Caco-2 (cell line): Measurements from ENCODE around the gene HEPACAM. TPM values are rescaled to one million over a fixed set of nuclear protein-coding genes. Genes with fewer than 3 reads are reported as not detected.

Experiments
- BruUV-seq: library from RNA; stranded (reverse); fragments of 400-500 nt; replicated peaks from 2 replicates; lab custom pipeline; 2021; lab: Mats Ljungman, UMichigan
- CTCF ChIA-PET: fragments of 300-600 bp; sonication (Branson Sonifier 250); formaldehyde crosslinking; loops from one replicate; lab custom pipeline; 2022; ENCODE audit warnings: antibody characterized with exemption; lab: Charles Lee
- POLR2A ChIA-PET: fragments of 300-600 bp; sonication (Branson Sonifier 250); formaldehyde crosslinking; loops from one replicate; lab custom pipeline; 2022; ENCODE audit warnings: antibody characterized with exemption; lab: Charles Lee
- DNase-seq, 2 experiments: peaks; one replicate each; pipeline versions ENCODE4 v3.0.0 to v3.0.0-alpha.2; 2020 to 2022
- H3K27me3 ChIP-seq: replicated peaks from 2 replicates; pipeline ENCODE4 v1.6.0; 2011; ENCODE audit warnings: low read length; ENCODE audit not compliant: control insufficient read depth, insufficient read depth
- H3K36me3 ChIP-seq: 2 replicates; pipeline ENCODE4 v1.5.1; 2011; ENCODE audit warnings: low read length; ENCODE audit not compliant: control insufficient read depth, insufficient read depth
- H3K4me1 ChIP-seq: fragments of 250-450 bp; sonication (Bioruptor Pico); 2 replicates; pipeline ENCODE4 v1.5.1; 2020; ENCODE audit warnings: mild to moderate bottlenecking
- H3K4me3 ChIP-seq: 2 replicates; pipeline ENCODE4 v1.5.1; 2011; ENCODE audit warnings: low read depth, mild to moderate bottlenecking, control low read depth, low read length
- H3K9me3 ChIP-seq: fragments of 250-450 bp; sonication (Bioruptor Pico); 2 replicates; pipeline ENCODE4 v1.5.1; 2020; ENCODE audit warnings: mild to moderate bottlenecking, moderate library complexity
- H3K27ac Mint-ChIP-seq: one replicate; pipeline ENCODE4 v1.8.0; 2022; ENCODE audit warnings: mixed read lengths; ENCODE audit not compliant: unreplicated experiment
- H3K27me3 Mint-ChIP-seq: one replicate; pipeline ENCODE4 v1.8.0; 2022; ENCODE audit warnings: mixed read lengths; ENCODE audit not compliant: insufficient read depth, unreplicated experiment
- H3K36me3 Mint-ChIP-seq: one replicate; pipeline ENCODE4 v1.8.0; 2022; ENCODE audit warnings: mild to moderate bottlenecking, mixed read lengths; ENCODE audit not compliant: insufficient read depth, unreplicated experiment
- H3K4me1 Mint-ChIP-seq: one replicate; pipeline ENCODE4 v1.8.0; 2022; ENCODE audit warnings: low read depth, mixed read lengths; ENCODE audit not compliant: unreplicated experiment
- H3K4me3 Mint-ChIP-seq: one replicate; pipeline ENCODE4 v1.8.0; 2022; ENCODE audit warnings: mild to moderate bottlenecking, moderate library complexity, mixed read lengths; ENCODE audit not compliant: unreplicated experiment
- H3K9me3 Mint-ChIP-seq: one replicate; pipeline ENCODE4 v1.8.0; 2022; ENCODE audit warnings: mixed read lengths; ENCODE audit not compliant: unreplicated experiment
- CTCF ChIP-seq, 2 experiments: fragments of 200-600 bp in 1 of 2; IDR thresholded peaks; 1 replicate in 1 of 2; 2 replicates in 1 of 2; pipeline versions ENCODE4 v1.5.1 to v1.8.0; 2011 to 2022; ENCODE audit warnings: antibody characterized with exemption in 1 of 2, control low read depth in 1 of 2, inconsistent platforms in 1 of 2, low read depth in 1 of 2, low read length in 1 of 2, mild to moderate bottlenecking in 1 of 2, moderate library complexity in 1 of 2; ENCODE audit not compliant: insufficient read depth in 1 of 2, severe bottlenecking in 1 of 2, unreplicated experiment in 1 of 2
- intact Hi-C: fragments of 100-400 bp; cut with micrococcal nuclease; formaldehyde crosslinking; loops from one replicate; pipeline ENCODE4 v1.10.0; 2022; ENCODE audit not compliant: unreplicated experiment
- total RNA-seq: library from RNA; stranded (reverse); gene quantifications from 2 replicates; pipeline ENCODE4 v1.2.3, GENCODE V29; 2022

Gene HEPACAM
- total RNA-seq, 1 experiment from 2014 or later, result 0.11 TPM

DNA sequence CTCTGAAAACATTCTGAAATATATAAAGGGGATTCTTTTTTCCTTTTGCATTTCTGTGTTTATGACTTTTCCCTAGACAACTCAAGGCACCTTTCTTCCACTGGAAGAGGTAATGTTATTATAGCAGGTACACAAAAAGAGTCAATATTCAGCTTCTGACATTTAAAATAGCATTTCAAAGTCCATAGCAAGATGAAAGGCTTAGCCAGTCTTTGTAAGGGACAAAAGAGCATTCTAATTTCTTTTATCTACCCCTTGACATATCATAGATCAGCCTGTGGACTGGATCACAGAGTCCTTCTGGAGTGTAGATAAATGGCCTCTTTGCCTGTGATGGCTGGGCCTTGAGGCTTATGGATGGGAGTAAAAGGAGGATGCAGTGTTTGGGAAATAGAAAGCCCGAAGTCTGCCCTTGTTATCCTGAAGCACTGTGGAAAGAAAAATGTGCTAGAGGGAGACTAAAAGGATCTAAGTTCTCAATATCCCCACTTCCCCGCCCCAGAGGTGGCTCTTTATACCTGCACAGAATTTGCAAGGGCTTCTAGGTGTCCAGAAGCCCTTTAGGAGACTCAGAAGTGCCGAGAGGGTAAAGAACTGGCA lies 1.6 kb upstream of the HEPACAM start:
- no peaks in the 10 kb centered on the region for H3K4me1 Mint-ChIP-seq
- H3K27ac Mint-ChIP-seq, result no peak overlapping the region
- no peaks in the 10 kb centered on the region for H3K36me3 ChIP-seq
- no peaks in the 10 kb centered on the region for H3K9me3 Mint-ChIP-seq
- H3K4me3 Mint-ChIP-seq, result no peak overlapping the region
- intact Hi-C loops, result no loop called here
- H3K36me3 Mint-ChIP-seq, result no peaks in the 10 kb centered on the region
- no peaks in the 10 kb centered on the region for H3K27me3 ChIP-seq
- no peak for DNase-seq
- TF ChIP-seq CTCF (IDR thresholded peaks at IDR 0.05; ENCODE audit: insufficient read depth in 1 of 2, low read depth in 1 of 2, low read length in 1 of 2, severe bottlenecking in 1 of 2, unreplicated experiment in 1 of 2), result no peak
- POLR2A ChIA-PET, result no interaction called here
- CTCF ChIA-PET, result interaction anchor here (1.3 kb wide), 1 partner anchor 61 kb away, joined by 3 read pairs; no protein-coding TSS in a partner anchor
- no peak overlapping the region for H3K4me3 ChIP-seq
- no TSS peak for BruUV-seq
- peaks cover 13% of the 10 kb centered on the region for H3K4me1 ChIP-seq
- no peaks in the 10 kb centered on the region for H3K9me3 ChIP-seq
- peaks cover 2% of the 10 kb centered on the region for H3K27me3 Mint-ChIP-seq

DNA sequence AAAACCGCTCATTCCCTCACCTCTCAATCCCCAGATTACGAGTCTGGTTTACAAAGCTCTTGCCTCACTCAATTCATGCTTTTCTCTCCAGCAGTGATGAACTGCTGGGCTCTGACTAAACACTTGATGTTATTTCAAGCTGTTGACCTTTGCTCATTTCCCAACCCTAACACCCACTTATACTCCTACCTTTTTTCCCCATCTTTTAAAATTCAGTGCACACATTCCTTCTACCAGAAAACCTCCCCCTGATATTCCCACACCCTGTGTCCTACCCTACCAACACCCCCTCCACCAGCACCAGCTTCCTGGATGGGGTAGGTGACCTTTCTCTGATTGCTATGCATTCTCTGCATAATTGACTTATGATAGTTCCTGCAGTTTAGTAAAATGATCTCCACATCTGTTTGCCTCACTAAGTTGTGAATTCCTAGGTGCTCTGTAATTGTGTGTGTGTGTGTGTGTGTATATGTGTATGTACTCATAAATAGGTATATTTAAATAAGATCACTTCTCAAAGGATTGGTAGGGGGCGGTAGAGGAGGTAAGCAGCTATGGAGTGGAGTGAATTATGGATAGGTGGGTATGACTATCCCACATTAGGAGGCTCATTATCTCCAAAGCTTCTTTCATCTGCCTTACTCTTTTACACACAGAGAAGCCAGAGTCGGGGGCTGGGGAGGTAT lies 842 bp downstream of the HEPACAM start:
- H3K27me3 ChIP-seq, result no peaks in the 10 kb centered on the region
- peaks cover 13% of the 10 kb centered on the region for H3K4me1 ChIP-seq
- intact Hi-C loops, result no loop called here
- Mint-ChIP-seq H3K27ac (no peak overlapping the region), H3K9me3 (no peaks in the 10 kb centered on the region), H3K36me3 (no peaks in the 10 kb centered on the region), H3K27me3 (peaks cover 3% of the 10 kb centered on the region), H3K4me3 (no peak overlapping the region), H3K4me1 (no peaks in the 10 kb centered on the region)
- ChIA-PET POLR2A (interaction anchor here (1.1 kb wide), 1 partner anchor 19 kb away, joined by 4 read pairs; the partner anchor contains the start of gene CCDC15), CTCF (interaction anchor here (0.5 to 1.6 kb wide), 6 partner anchors 36 to 282 kb away, joined by 3 to 14 read pairs (median 3); no protein-coding TSS in a partner anchor)
- TF ChIP-seq CTCF (IDR thresholded peaks at IDR 0.05; ENCODE audit: insufficient read depth in 1 of 2, low read depth in 1 of 2, low read length in 1 of 2, severe bottlenecking in 1 of 2, unreplicated experiment in 1 of 2), result no peak
- H3K36me3 ChIP-seq, result no peaks in the 10 kb centered on the region
- no peak overlapping the region for H3K4me3 ChIP-seq
- BruUV-seq, result no TSS peak
- peak in 1 of 2 experiments; percentile 44 for DNase-seq
- H3K9me3 ChIP-seq, result no peaks in the 10 kb centered on the region

GRCh38 chr11:124930799-124931198 lies 5.0 kb downstream of the HEPACAM start:
- Histone ChIP-seq H3K4me3 (no peak overlapping the region), H3K36me3 (no peaks in the 10 kb centered on the region), H3K4me1 (peaks cover 13% of the 10 kb centered on the region), H3K9me3 (no peaks in the 10 kb centered on the region), H3K27me3 (no peaks in the 10 kb centered on the region)
- Mint-ChIP-seq H3K9me3 (no peaks in the 10 kb centered on the region), H3K27me3 (peaks cover 7% of the 10 kb centered on the region), H3K4me3 (no peak overlapping the region), H3K36me3 (no peaks in the 10 kb centered on the region), H3K4me1 (no peaks in the 10 kb centered on the region), H3K27ac (no peak overlapping the region)
- no peak for TF ChIP-seq CTCF (IDR thresholded peaks at IDR 0.05; ENCODE audit: insufficient read depth in 1 of 2, low read depth in 1 of 2, low read length in 1 of 2, severe bottlenecking in 1 of 2, unreplicated experiment in 1 of 2)
- CTCF ChIA-PET, result no interaction called here
- BruUV-seq, result no TSS peak
- DNase-seq, result no peak
- intact Hi-C loops, result no loop called here
- POLR2A ChIA-PET, result no interaction called here
